K562 (cell line): ENCODE measurements around the gene CHST7. TPM values are rescaled to one million over a fixed set of nuclear protein-coding genes. Genes with fewer than 3 reads are reported as not detected.

Source experiments
- ATAC-seq: fragments of 200-7000 bp; cut with Tn5 transposase; 3 replicates; pipeline ENCODE4 v1.9.1; 2020; ENCODE audit warnings: moderate library complexity
- BruUV-seq: library from RNA; stranded (reverse); fragments of 400-500 nt; replicated peaks from 2 replicates; lab custom pipeline; 2021; lab: Mats Ljungman, UMichigan
- CTCF ChIA-PET: fragments of 300-600 bp; formaldehyde crosslinking; extraction: SDS; loops from one replicate; lab custom pipeline; 2021; ENCODE audit warnings: low intra/inter-chr PET ratio; lab: Yijun Ruan, JAX
- POLR2A ChIA-PET: fragments of 300-600, 350-650 bp; sonication (Branson Sonifier 250); formaldehyde crosslinking; extraction: SDS; loops from one replicate; lab custom pipeline; 2021; ENCODE audit warnings: antibody characterized with exemption, inconsistent platforms; lab: Yijun Ruan, JAX
- DNase-seq, 4 experiments: peaks; one replicate each; pipeline versions ENCODE4 v3.0.0 to v3.0.0-alpha.2; 2011 to 2018; ENCODE audit warnings: low spot score in 3 of 4, mixed read lengths in 3 of 4; ENCODE audit errors: extremely low read depth in 1 of 4
- FAIRE-seq: peaks from 2 replicates; lab custom pipeline; 2011; peaks lifted over from hg19 to GRCh38; lab: Jason Lieb, UNC
- H2AFZ ChIP-seq: 2 replicates; pipeline ENCODE4 v1.6.0; 2011; ENCODE audit warnings: low read depth, low read length, control low read depth, inconsistent platforms
- H3K27ac ChIP-seq: fragments of 200-600 bp; 3 replicates; pipeline ENCODE4 v1.8.0; 2011; ENCODE audit warnings: low read depth, mild to moderate bottlenecking, control low read depth, inconsistent platforms, low read length, moderate library complexity, mixed read lengths; ENCODE audit errors: extremely low read depth
- H3K27me3 ChIP-seq, 2 experiments: fragments of 300-600 bp in 1 of 2; 2 replicates in 1 of 2; 3 replicates in 1 of 2; pipeline versions ENCODE4 v1.6.0 to v1.8.0; 2011; ENCODE audit warnings: inconsistent platforms in 2 of 2, low read length in 2 of 2, mild to moderate bottlenecking in 1 of 2, mixed read lengths in 1 of 2, moderate library complexity in 1 of 2; ENCODE audit not compliant: control insufficient read depth in 2 of 2, insufficient read depth in 2 of 2
- H3K36me3 ChIP-seq: fragments of 300-600 bp; 3 replicates; pipeline ENCODE4 v1.8.0; 2011; ENCODE audit warnings: mild to moderate bottlenecking, low read length, inconsistent platforms; ENCODE audit not compliant: control insufficient read depth, insufficient read depth
- H3K4me1 ChIP-seq, 2 experiments: fragments of 200-600 bp in 1 of 2; replicated peaks in 1 of 2; 2 replicates in 1 of 2; 3 replicates in 1 of 2; pipeline versions ENCODE4 v1.5.1 to v1.8.0; 2011; ENCODE audit warnings: inconsistent platforms in 2 of 2, low read length in 2 of 2, mild to moderate bottlenecking in 1 of 2, mixed read lengths in 1 of 2, moderate library complexity in 1 of 2; ENCODE audit not compliant: control insufficient read depth in 2 of 2, insufficient read depth in 2 of 2
- H3K4me2 ChIP-seq: 2 replicates; pipeline ENCODE4 v1.6.1; 2011; ENCODE audit warnings: low read length, control low read depth, inconsistent platforms, mixed read lengths; ENCODE audit not compliant: insufficient read depth
- H3K4me3 ChIP-seq: fragments of 200-600 bp; sonication (generic), shearing (Covaris generic); 2 replicates; pipeline ENCODE4 v1.5.1; 2016; ENCODE audit warnings: control low read depth, inconsistent platforms
- H3K79me2 ChIP-seq: fragments of 200-600 bp; 3 replicates; pipeline ENCODE4 v1.8.0; 2011; ENCODE audit warnings: low read length, inconsistent platforms; ENCODE audit not compliant: control insufficient read depth, insufficient read depth
- H3K9ac ChIP-seq, 2 experiments: 2 replicates each; pipeline versions ENCODE4 v1.6.0 to v1.6.1; 2011; ENCODE audit warnings: low read depth in 2 of 2, low read length in 2 of 2, control low read depth in 1 of 2, inconsistent platforms in 1 of 2, mild to moderate bottlenecking in 1 of 2, mixed read lengths in 1 of 2; ENCODE audit not compliant: insufficient read depth in 1 of 2
- H3K9me1 ChIP-seq: one replicate; pipeline ENCODE4 v1.6.0; 2011; ENCODE audit warnings: inconsistent platforms, mild to moderate bottlenecking, low read length, moderate library complexity; ENCODE audit not compliant: control insufficient read depth, insufficient read depth
- H3K9me3 ChIP-seq: replicated peaks from 2 replicates; pipeline ENCODE4 v1.5.1; 2011; ENCODE audit warnings: low read depth, low read length, inconsistent platforms; ENCODE audit not compliant: control insufficient read depth, insufficient read depth
- H4K20me1 ChIP-seq: replicated peaks from 2 replicates; pipeline ENCODE4 v1.6.1; 2011; ENCODE audit warnings: low read length, inconsistent platforms, mixed read lengths; ENCODE audit not compliant: control insufficient read depth, insufficient read depth
- HIVEP1 ChIP-seq: fragments of 250-450 bp; sonication (Bioruptor Pico); IDR thresholded peaks from 2 replicates; pipeline ENCODE4 v1.4.0; 2020; ENCODE audit warnings: mild to moderate bottlenecking
- MED1 ChIP-seq: sonication (generic); formaldehyde crosslinking; IDR thresholded peaks from 2 replicates; pipeline ENCODE4 v1.8.1; 2023; ENCODE audit warnings: missing genetic modification reagents, borderline replicate concordance
- NONO ChIP-seq, 2 experiments: fragments of 200-400 bp in 1 of 2; fragments of 450-650 bp in 1 of 2; formaldehyde crosslinking in 1 of 2; IDR thresholded peaks; 2 replicates each; pipeline ENCODE4 v1.6.1; 2017; ENCODE audit warnings: low read depth in 2 of 2, mild to moderate bottlenecking in 2 of 2, moderate library complexity in 2 of 2, low read length in 1 of 2
- NUFIP1 ChIP-seq: fragments of 450-650 bp; IDR thresholded peaks from 2 replicates; pipeline ENCODE4 v1.6.1; 2018; ENCODE audit not compliant: partially characterized antibody
- RUNX1 ChIP-seq: sonication (generic); IDR thresholded peaks from 2 replicates; pipeline ENCODE4 v1.6.1; 2016; ENCODE audit warnings: antibody characterized with exemption, low read depth
- SIN3B ChIP-seq: fragments of 450-650 bp; IDR thresholded peaks from 2 replicates; pipeline ENCODE4 v1.6.1; 2017; ENCODE audit warnings: low read depth, mild to moderate bottlenecking, moderate library complexity
- SMARCA5 ChIP-seq: fragments of 450-650 bp; IDR thresholded peaks from 2 replicates; pipeline ENCODE4 v1.6.1; 2016
- ZNF354B ChIP-seq: fragments of 250-450 bp; sonication (Bioruptor Pico); IDR thresholded peaks from 2 replicates; pipeline ENCODE4 v1.4.0; 2020
- WGBS: fragments of 100-300 bp; shearing (Covaris generic); methylation state at CpG from one replicate; pipeline ENCODE4 v1.1.6; 2016; ENCODE audit warnings: low coverage, mixed read lengths; ENCODE audit not compliant: insufficient coverage; ENCODE audit errors: missing lambda C conversion rate; 5-methylcytosine and 5-hydroxymethylcytosine counted together
- in situ Hi-C: fragments of 300-500 bp; cut with MboI; formaldehyde crosslinking; loops from 4 replicates; pipeline ENCODE4 v1.15.0; 2018; ENCODE audit warnings: inconsistent platforms, mixed read lengths
- intact Hi-C: fragments of 100-400 bp; cut with micrococcal nuclease; formaldehyde crosslinking; loops from 2 replicates; pipeline ENCODE4 v1.14.2; 2022
- polyA plus RNA-seq, 8 experiments: library from polyadenylated mRNA; depleted of rRNA in 4 of 8; stranded (reverse) in 5 of 8; unstranded in 3 of 8; fragments of >200 nt; fragmentation: Nextera tagmentation in 2 of 8; fragmentation: Illumina TruSeq in 1 of 8; extraction: Ambion mirVana in 2 of 8; extraction: Trizol in 1 of 8; gene quantifications; 2 replicates each; pipeline versions ENCODE4 v1.2.1 to v1.2.3, GENCODE V29; 2011 to 2014; ENCODE audit warnings: inconsistent platforms in 1 of 8, missing spikeins in 1 of 8
- total RNA-seq, 7 experiments: library from RNA; depleted of rRNA in 6 of 7; stranded (reverse); fragments of >200 nt in 6 of 7; fragmentation: Illumina TruSeq in 2 of 7; extraction: Trizol in 2 of 7; gene quantifications; 2 replicates each; pipeline versions ENCODE4 v1.2.1 to v1.2.3, GENCODE V29; 2011 to 2021; ENCODE audit warnings: low replicate concordance in 1 of 7
- TF ChIP-seq, protein P1 (sequence below): fragments of 200-800 bp; sonication (Bioruptor generic); IDR thresholded peaks from 2 replicates; pipeline ENCODE4 v1.6.1; 2017; ENCODE audit warnings: missing genetic modification characterization, missing compliant biosample characterization
- TF ChIP-seq, protein P2 (sequence below): fragments of 250-450 bp; sonication (Bioruptor Pico); IDR thresholded peaks from 2 replicates; pipeline ENCODE4 v1.4.0; 2020; ENCODE audit warnings: mild to moderate bottlenecking, moderate library complexity
- TF ChIP-seq, protein P3 (sequence below): fragments of 250-450 bp; sonication (Bioruptor Pico); IDR thresholded peaks from 2 replicates; pipeline ENCODE4 v1.5.0; 2020; ENCODE audit warnings: mild to moderate bottlenecking, borderline replicate concordance
- TF ChIP-seq, protein P4 (sequence below): sonication (generic); formaldehyde crosslinking; IDR thresholded peaks from 2 replicates; pipeline ENCODE4 v1.8.0; 2023; ENCODE audit warnings: missing genetic modification reagents, mild to moderate bottlenecking, borderline replicate concordance

CHST7 gene
- total and polyA plus RNA-seq, 9 of the 15 experiments (the other 6 are each of a cell fraction or from before 2014, with no cell fraction given): 0.04 to 0.41 (median 0.09) TPM; not detected in 2

DNA sequence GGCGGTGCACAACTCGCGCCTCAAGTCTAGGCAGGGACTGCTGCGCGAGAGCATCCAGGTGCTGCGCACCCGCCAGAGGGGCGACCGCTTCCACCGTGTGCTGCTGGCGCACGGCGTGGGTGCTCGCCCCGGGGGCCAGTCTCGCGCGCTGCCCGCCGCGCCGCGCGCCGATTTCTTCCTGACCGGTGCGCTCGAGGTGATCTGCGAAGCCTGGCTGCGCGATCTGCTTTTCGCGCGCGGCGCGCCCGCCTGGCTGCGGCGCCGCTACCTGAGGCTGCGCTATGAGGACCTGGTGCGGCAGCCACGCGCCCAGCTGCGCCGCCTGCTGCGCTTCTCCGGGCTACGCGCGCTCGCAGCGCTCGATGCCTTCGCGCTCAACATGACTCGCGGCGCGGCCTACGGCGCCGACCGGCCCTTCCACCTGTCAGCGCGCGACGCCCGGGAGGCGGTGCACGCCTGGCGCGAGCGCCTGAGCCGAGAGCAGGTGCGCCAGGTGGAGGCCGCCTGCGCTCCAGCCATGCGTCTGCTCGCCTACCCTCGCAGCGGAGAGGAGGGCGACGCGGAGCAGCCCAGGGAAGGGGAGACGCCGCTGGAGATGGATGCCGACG is 1.3 kb downstream of the CHST7 start:
- ChIA-PET CTCF (no interaction called here), POLR2A (no interaction called here)
- no CpG with 5 or more reads among the region's 90 CpGs for WGBS
- Histone ChIP-seq H3K4me3 (no peak overlapping the region), H3K4me2 (no peak overlapping the region), H3K27ac (no peak overlapping the region), H3K9me3 (no peaks in the 10 kb centered on the region), H3K9me1 (no peaks in the 10 kb centered on the region), H3K9ac (no peak overlapping the region), H3K27me3 (no peaks in the 10 kb centered on the region), H3K79me2 (no peaks in the 10 kb centered on the region), H2AFZ (no peak overlapping the region), H3K4me1 (no peaks in the 10 kb centered on the region; a peak in 1 of 5 replicates), H4K20me1 (no peaks in the 10 kb centered on the region), H3K36me3 (no peaks in the 10 kb centered on the region)
- no peak for FAIRE-seq
- BruUV-seq: no TSS peak
- in situ Hi-C loops (no loop called here), intact Hi-C loops (no loop called here)
- ATAC-seq: no peak
- no peak for DNase-seq
- TF ChIP-seq, protein P1, sequence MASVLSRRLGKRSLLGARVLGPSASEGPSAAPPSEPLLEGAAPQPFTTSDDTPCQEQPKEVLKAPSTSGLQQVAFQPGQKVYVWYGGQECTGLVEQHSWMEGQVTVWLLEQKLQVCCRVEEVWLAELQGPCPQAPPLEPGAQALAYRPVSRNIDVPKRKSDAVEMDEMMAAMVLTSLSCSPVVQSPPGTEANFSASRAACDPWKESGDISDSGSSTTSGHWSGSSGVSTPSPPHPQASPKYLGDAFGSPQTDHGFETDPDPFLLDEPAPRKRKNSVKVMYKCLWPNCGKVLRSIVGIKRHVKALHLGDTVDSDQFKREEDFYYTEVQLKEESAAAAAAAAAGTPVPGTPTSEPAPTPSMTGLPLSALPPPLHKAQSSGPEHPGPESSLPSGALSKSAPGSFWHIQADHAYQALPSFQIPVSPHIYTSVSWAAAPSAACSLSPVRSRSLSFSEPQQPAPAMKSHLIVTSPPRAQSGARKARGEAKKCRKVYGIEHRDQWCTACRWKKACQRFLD (CRISPR knock-in tag): no peak
- TF ChIP-seq ZNF354B (CRISPR knock-in tag) (no peak), MED1 (CRISPR knock-in tag) (no peak), NUFIP1 (no peak), SMARCA5 (no peak), NONO (IDR thresholded peaks at IDR 0.05; ENCODE audit: low read depth in 2 of 2, low read length in 1 of 2) (no peak), SIN3B (no peak), RUNX1 (no peak), HIVEP1 (no peak)
- TF ChIP-seq, protein P2, sequence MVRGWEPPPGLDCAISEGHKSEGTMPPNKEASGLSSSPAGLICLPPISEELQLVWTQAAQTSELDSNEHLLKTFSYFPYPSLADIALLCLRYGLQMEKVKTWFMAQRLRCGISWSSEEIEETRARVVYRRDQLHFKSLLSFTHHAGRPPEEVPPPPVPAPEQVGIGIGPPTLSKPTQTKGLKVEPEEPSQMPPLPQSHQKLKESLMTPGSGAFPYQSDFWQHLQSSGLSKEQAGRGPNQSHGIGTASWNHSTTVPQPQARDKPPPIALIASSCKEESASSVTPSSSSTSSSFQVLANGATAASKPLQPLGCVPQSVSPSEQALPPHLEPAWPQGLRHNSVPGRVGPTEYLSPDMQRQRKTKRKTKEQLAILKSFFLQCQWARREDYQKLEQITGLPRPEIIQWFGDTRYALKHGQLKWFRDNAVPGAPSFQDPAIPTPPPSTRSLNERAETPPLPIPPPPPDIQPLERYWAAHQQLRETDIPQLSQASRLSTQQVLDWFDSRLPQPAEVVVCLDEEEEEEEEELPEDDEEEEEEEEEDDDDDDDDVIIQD: no peak
- TF ChIP-seq, protein P3, sequence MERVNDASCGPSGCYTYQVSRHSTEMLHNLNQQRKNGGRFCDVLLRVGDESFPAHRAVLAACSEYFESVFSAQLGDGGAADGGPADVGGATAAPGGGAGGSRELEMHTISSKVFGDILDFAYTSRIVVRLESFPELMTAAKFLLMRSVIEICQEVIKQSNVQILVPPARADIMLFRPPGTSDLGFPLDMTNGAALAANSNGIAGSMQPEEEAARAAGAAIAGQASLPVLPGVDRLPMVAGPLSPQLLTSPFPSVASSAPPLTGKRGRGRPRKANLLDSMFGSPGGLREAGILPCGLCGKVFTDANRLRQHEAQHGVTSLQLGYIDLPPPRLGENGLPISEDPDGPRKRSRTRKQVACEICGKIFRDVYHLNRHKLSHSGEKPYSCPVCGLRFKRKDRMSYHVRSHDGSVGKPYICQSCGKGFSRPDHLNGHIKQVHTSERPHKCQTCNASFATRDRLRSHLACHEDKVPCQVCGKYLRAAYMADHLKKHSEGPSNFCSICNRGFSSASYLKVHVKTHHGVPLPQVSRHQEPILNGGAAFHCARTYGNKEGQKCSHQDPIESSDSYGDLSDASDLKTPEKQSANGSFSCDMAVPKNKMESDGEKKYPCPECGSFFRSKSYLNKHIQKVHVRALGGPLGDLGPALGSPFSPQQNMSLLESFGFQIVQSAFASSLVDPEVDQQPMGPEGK (CRISPR knock-in tag): no peak
- TF ChIP-seq, protein P4, sequence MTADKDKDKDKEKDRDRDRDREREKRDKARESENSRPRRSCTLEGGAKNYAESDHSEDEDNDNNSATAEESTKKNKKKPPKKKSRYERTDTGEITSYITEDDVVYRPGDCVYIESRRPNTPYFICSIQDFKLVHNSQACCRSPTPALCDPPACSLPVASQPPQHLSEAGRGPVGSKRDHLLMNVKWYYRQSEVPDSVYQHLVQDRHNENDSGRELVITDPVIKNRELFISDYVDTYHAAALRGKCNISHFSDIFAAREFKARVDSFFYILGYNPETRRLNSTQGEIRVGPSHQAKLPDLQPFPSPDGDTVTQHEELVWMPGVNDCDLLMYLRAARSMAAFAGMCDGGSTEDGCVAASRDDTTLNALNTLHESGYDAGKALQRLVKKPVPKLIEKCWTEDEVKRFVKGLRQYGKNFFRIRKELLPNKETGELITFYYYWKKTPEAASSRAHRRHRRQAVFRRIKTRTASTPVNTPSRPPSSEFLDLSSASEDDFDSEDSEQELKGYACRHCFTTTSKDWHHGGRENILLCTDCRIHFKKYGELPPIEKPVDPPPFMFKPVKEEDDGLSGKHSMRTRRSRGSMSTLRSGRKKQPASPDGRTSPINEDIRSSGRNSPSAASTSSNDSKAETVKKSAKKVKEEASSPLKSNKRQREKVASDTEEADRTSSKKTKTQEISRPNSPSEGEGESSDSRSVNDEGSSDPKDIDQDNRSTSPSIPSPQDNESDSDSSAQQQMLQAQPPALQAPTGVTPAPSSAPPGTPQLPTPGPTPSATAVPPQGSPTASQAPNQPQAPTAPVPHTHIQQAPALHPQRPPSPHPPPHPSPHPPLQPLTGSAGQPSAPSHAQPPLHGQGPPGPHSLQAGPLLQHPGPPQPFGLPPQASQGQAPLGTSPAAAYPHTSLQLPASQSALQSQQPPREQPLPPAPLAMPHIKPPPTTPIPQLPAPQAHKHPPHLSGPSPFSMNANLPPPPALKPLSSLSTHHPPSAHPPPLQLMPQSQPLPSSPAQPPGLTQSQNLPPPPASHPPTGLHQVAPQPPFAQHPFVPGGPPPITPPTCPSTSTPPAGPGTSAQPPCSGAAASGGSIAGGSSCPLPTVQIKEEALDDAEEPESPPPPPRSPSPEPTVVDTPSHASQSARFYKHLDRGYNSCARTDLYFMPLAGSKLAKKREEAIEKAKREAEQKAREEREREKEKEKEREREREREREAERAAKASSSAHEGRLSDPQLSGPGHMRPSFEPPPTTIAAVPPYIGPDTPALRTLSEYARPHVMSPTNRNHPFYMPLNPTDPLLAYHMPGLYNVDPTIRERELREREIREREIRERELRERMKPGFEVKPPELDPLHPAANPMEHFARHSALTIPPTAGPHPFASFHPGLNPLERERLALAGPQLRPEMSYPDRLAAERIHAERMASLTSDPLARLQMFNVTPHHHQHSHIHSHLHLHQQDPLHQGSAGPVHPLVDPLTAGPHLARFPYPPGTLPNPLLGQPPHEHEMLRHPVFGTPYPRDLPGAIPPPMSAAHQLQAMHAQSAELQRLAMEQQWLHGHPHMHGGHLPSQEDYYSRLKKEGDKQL: no peak
